GM23338 (cell line): Measurements from ENCODE around the gene SCO1. TPM values are rescaled to one million over a fixed set of nuclear protein-coding genes. Genes with fewer than 3 reads are reported as not detected.

ENCODE experiments used
- ATAC-seq: fragments of 200-7000 bp; cut with Tn5 transposase; 3 replicates; pipeline ENCODE4 v1.9.1; 2020
- DNase-seq: peaks from one replicate; pipeline ENCODE4 v3.0.0-alpha.2; 2015; ENCODE audit warnings: low spot score
- H2AFZ ChIP-seq: fragments of 200-600 bp; sonication (generic); 2 replicates; pipeline ENCODE4 v1.8.0; 2016; ENCODE audit warnings: antibody characterized with exemption, mild to moderate bottlenecking, moderate library complexity
- H3F3A ChIP-seq: fragments of 200-600 bp; sonication (generic); replicated peaks from 2 replicates; pipeline ENCODE4 v1.8.0; 2017; ENCODE audit warnings: antibody characterized with exemption, mixed run types, low read depth
- H3K27ac ChIP-seq: fragments of 200-600 bp; sonication (generic); 2 replicates; pipeline ENCODE4 v1.6.1; 2016; ENCODE audit warnings: low read depth
- H3K27me3 ChIP-seq: fragments of 200-600 bp; sonication (generic); 2 replicates; pipeline ENCODE4 v1.8.0; 2016; ENCODE audit warnings: mild to moderate bottlenecking, mixed run types, moderate library complexity; ENCODE audit not compliant: insufficient read depth
- H3K36me3 ChIP-seq: fragments of 200-600 bp; sonication (generic); 2 replicates; pipeline ENCODE4 v1.8.0; 2016; ENCODE audit warnings: mild to moderate bottlenecking; ENCODE audit not compliant: insufficient read depth
- H3K4me1 ChIP-seq: fragments of 200-600 bp; sonication (generic); 2 replicates; pipeline ENCODE4 v1.8.0; 2016; ENCODE audit warnings: mild to moderate bottlenecking, moderate library complexity; ENCODE audit not compliant: insufficient read depth
- H3K4me2 ChIP-seq: fragments of 200-600 bp; sonication (generic); 2 replicates; pipeline ENCODE4 v1.7.1; 2017; ENCODE audit warnings: mixed run types
- H3K4me3 ChIP-seq: fragments of 200-600 bp; sonication (generic); 2 replicates; pipeline ENCODE4 v1.6.1; 2016; ENCODE audit warnings: mixed run types
- H3K79me2 ChIP-seq: fragments of 200-600 bp; sonication (generic); replicated peaks from 2 replicates; pipeline ENCODE4 v1.8.0; 2017; ENCODE audit warnings: mild to moderate bottlenecking; ENCODE audit not compliant: insufficient read depth
- H3K9me2 ChIP-seq: fragments of 200-600 bp; sonication (generic); 2 replicates; pipeline ENCODE4 v1.8.0; 2017; ENCODE audit not compliant: insufficient read depth
- H4K20me1 ChIP-seq: fragments of 200-600 bp; sonication (generic); replicated peaks from 2 replicates; pipeline ENCODE4 v1.8.0; 2017; ENCODE audit warnings: mild to moderate bottlenecking; ENCODE audit not compliant: insufficient read depth
- H3K27ac Mint-ChIP-seq: 2 replicates; pipeline ENCODE4 v1.8.0; 2020; ENCODE audit warnings: inconsistent platforms, mild to moderate bottlenecking, moderate library complexity, mixed read lengths
- H3K27me3 Mint-ChIP-seq: 3 replicates; pipeline ENCODE4 v1.8.0; 2022; ENCODE audit warnings: low read depth, mild to moderate bottlenecking, moderate library complexity, mixed read lengths, inconsistent platforms; ENCODE audit not compliant: insufficient read depth, poor library complexity
- H3K36me3 Mint-ChIP-seq: 3 replicates; pipeline ENCODE4 v1.8.0; 2021; ENCODE audit warnings: low read depth, mild to moderate bottlenecking, inconsistent platforms, moderate library complexity, mixed read lengths
- H3K4me1 Mint-ChIP-seq: 3 replicates; pipeline ENCODE4 v1.8.0; 2020; ENCODE audit warnings: mild to moderate bottlenecking, inconsistent platforms, mixed read lengths
- H3K4me3 Mint-ChIP-seq: 3 replicates; pipeline ENCODE4 v1.8.0; 2021; ENCODE audit warnings: moderate library complexity, mild to moderate bottlenecking, inconsistent platforms, mixed read lengths
- H3K9me3 Mint-ChIP-seq: 3 replicates; pipeline ENCODE4 v1.8.0; 2020; ENCODE audit warnings: moderate library complexity, mild to moderate bottlenecking, inconsistent platforms, mixed read lengths
- EZH2 ChIP-seq: fragments of 200-600 bp; sonication (generic); IDR thresholded peaks from one replicate; pipeline ENCODE4 v1.8.0; 2017; ENCODE audit warnings: antibody characterized with exemption, mild to moderate bottlenecking, low read depth; ENCODE audit not compliant: unreplicated experiment
- JUNB ChIP-seq: IDR thresholded peaks from one replicate; pipeline ENCODE4 v1.6.1; 2016; ENCODE audit warnings: antibody characterized with exemption; ENCODE audit not compliant: unreplicated experiment
- NANOG ChIP-seq: IDR thresholded peaks from 2 replicates; pipeline ENCODE4 v1.6.1; 2016; ENCODE audit warnings: antibody characterized with exemption, borderline replicate concordance
- POLR2AphosphoS5 ChIP-seq: IDR thresholded peaks from 2 replicates; pipeline ENCODE4 v1.6.1; 2016; ENCODE audit warnings: antibody characterized with exemption, low read depth
- STAT1 ChIP-seq: IDR thresholded peaks from one replicate; pipeline ENCODE4 v1.6.1; 2016; ENCODE audit warnings: antibody characterized with exemption; ENCODE audit not compliant: unreplicated experiment
- ZNF114 ChIP-seq: fragments of 250-450 bp; sonication (Bioruptor Pico); IDR thresholded peaks from 2 replicates; pipeline ENCODE4 v1.5.0; 2020; ENCODE audit warnings: mild to moderate bottlenecking, moderate library complexity
- ZNF331 ChIP-seq: fragments of 250-450 bp; sonication (Bioruptor Pico); IDR thresholded peaks from 2 replicates; pipeline ENCODE4 v1.5.0; 2020; ENCODE audit warnings: low read depth, mild to moderate bottlenecking, moderate library complexity
- polyA plus RNA-seq: library from polyadenylated mRNA; unstranded; fragments of >200 nt; fragmentation: Nextera tagmentation; extraction: Ambion mirVana; gene quantifications from 2 replicates; pipeline ENCODE4 v1.2.1, GENCODE V29; 2016
- total RNA-seq: library from RNA; depleted of rRNA; stranded (reverse); fragments of >200 nt; shearing (Covaris generic); gene quantifications from 2 replicates; pipeline ENCODE4 v1.2.3, GENCODE V29; 2014
- TF ChIP-seq, protein P1 (sequence below): IDR thresholded peaks from one replicate; pipeline ENCODE4 v1.6.1; 2018; ENCODE audit warnings: antibody characterized with exemption; ENCODE audit not compliant: unreplicated experiment
- TF ChIP-seq, protein P2 (sequence below), 2 experiments: fragments of 200-600 bp in 1 of 2; sonication (generic) in 1 of 2; conservative IDR thresholded peaks; 2 replicates each; pipeline versions ENCODE4 v1.5.1 to v1.6.1; 2016 to 2017; ENCODE audit warnings: antibody characterized with exemption in 2 of 2, low read depth in 2 of 2, mild to moderate bottlenecking in 2 of 2, moderate library complexity in 1 of 2
- TF ChIP-seq, protein P3 (sequence below): IDR thresholded peaks from 2 replicates; pipeline ENCODE4 v1.6.1; 2016; ENCODE audit warnings: antibody characterized with exemption

Gene SCO1
- total and polyA plus RNA-seq, 2 experiments from 2014 or later, result 43.9 to 72.5 TPM

- TF ChIP-seq, protein P1, sequence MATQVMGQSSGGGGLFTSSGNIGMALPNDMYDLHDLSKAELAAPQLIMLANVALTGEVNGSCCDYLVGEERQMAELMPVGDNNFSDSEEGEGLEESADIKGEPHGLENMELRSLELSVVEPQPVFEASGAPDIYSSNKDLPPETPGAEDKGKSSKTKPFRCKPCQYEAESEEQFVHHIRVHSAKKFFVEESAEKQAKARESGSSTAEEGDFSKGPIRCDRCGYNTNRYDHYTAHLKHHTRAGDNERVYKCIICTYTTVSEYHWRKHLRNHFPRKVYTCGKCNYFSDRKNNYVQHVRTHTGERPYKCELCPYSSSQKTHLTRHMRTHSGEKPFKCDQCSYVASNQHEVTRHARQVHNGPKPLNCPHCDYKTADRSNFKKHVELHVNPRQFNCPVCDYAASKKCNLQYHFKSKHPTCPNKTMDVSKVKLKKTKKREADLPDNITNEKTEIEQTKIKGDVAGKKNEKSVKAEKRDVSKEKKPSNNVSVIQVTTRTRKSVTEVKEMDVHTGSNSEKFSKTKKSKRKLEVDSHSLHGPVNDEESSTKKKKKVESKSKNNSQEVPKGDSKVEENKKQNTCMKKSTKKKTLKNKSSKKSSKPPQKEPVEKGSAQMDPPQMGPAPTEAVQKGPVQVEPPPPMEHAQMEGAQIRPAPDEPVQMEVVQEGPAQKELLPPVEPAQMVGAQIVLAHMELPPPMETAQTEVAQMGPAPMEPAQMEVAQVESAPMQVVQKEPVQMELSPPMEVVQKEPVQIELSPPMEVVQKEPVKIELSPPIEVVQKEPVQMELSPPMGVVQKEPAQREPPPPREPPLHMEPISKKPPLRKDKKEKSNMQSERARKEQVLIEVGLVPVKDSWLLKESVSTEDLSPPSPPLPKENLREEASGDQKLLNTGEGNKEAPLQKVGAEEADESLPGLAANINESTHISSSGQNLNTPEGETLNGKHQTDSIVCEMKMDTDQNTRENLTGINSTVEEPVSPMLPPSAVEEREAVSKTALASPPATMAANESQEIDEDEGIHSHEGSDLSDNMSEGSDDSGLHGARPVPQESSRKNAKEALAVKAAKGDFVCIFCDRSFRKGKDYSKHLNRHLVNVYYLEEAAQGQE, result no peak
- TF ChIP-seq POLR2AphosphoS5, result no peak
Observed at GRCh38 chr17:10653987-10654386, 43.3 kb downstream of the SCO1 start (continued).

- Mint-ChIP-seq H3K27me3 (peaks cover 5% of the 10 kb centered on the region), H3K36me3 (no peaks in the 10 kb centered on the region; the same call in 2 of the 3 replicates), H3K27ac (no peak overlapping the region; the same call in 1 of the 2 replicates), H3K4me3 (no peak overlapping the region), H3K9me3 (no peaks in the 10 kb centered on the region; the same call in 2 of the 3 replicates), H3K4me1 (peaks cover 7% of the 10 kb centered on the region; the same call in 1 of the 3 replicates)
- Histone ChIP-seq H3K4me1 (no peaks in the 10 kb centered on the region), H2AFZ (no peak overlapping the region), H3K4me2 (no peak overlapping the region), H4K20me1 (no peaks in the 10 kb centered on the region), H3K79me2 (no peaks in the 10 kb centered on the region), H3K36me3 (no peaks in the 10 kb centered on the region), H3F3A (no peaks in the 10 kb centered on the region), H3K27ac (no peak overlapping the region), H3K27me3 (no peaks in the 10 kb centered on the region), H3K4me3 (no peak overlapping the region), H3K9me2 (no peaks in the 10 kb centered on the region)
- TF ChIP-seq STAT1, result no peak
- TF ChIP-seq, protein P2, sequence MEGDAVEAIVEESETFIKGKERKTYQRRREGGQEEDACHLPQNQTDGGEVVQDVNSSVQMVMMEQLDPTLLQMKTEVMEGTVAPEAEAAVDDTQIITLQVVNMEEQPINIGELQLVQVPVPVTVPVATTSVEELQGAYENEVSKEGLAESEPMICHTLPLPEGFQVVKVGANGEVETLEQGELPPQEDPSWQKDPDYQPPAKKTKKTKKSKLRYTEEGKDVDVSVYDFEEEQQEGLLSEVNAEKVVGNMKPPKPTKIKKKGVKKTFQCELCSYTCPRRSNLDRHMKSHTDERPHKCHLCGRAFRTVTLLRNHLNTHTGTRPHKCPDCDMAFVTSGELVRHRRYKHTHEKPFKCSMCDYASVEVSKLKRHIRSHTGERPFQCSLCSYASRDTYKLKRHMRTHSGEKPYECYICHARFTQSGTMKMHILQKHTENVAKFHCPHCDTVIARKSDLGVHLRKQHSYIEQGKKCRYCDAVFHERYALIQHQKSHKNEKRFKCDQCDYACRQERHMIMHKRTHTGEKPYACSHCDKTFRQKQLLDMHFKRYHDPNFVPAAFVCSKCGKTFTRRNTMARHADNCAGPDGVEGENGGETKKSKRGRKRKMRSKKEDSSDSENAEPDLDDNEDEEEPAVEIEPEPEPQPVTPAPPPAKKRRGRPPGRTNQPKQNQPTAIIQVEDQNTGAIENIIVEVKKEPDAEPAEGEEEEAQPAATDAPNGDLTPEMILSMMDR (conservative IDR thresholded peaks at IDR 0.05; ENCODE audit: low read depth in 2 of 2), result no peak
- TF ChIP-seq NANOG, result no peak
- no peak for TF ChIP-seq ZNF114 (CRISPR knock-in tag)
- TF ChIP-seq EZH2, result no peak
- no peak for TF ChIP-seq JUNB
- TF ChIP-seq, protein P3, sequence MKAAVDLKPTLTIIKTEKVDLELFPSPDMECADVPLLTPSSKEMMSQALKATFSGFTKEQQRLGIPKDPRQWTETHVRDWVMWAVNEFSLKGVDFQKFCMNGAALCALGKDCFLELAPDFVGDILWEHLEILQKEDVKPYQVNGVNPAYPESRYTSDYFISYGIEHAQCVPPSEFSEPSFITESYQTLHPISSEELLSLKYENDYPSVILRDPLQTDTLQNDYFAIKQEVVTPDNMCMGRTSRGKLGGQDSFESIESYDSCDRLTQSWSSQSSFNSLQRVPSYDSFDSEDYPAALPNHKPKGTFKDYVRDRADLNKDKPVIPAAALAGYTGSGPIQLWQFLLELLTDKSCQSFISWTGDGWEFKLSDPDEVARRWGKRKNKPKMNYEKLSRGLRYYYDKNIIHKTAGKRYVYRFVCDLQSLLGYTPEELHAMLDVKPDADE, result no peak
- no peak for TF ChIP-seq ZNF331 (CRISPR knock-in tag)
- DNase-seq (no peak), ATAC-seq (no peak)
Observed at GRCh38 chr17:10652984-10653659, 44.2 kb downstream of the SCO1 start.
